ENCODE data around the gene PHF24.

Gene PHF24

GRCh38 chr9:34994260-34994899 is 36.3 kb downstream of the PHF24 start:
- WGBS, result 0% methylated on average over 1 of the region's 4 CpGs
- Histone ChIP-seq H3K9ac (ENCODE audit: low read length) (peak overlapping the region; percentile 78), H2AFZ (ENCODE audit: low read depth, low read length) (no peak overlapping the region), H2BK120ac (ENCODE audit: low read depth, low read length) (no peak overlapping the region), H3K4me3 (ENCODE audit: insufficient read depth in 1 of 2, low read depth in 1 of 2, low read length in 2 of 2) (peak overlapping the region in 1 of 2 experiments; percentile 34), H3K27me3 (ENCODE audit: control insufficient read depth in 1 of 2, insufficient read depth in 1 of 2, low read length in 2 of 2) (no peaks in the 10 kb centered on the region), H3K79me1 (replicated peaks; ENCODE audit: low read length, poor library complexity, severe bottlenecking) (peaks cover 18% of the 10 kb centered on the region), H3K23ac (ENCODE audit: low read length in 2 of 2) (no peak overlapping the region), H4K8ac (ENCODE audit: low read length) (no peak overlapping the region), H2BK15ac (ENCODE audit: low read depth, poor library complexity, severe bottlenecking) (no peak overlapping the region), H3K4me1 (ENCODE audit: control insufficient read depth, insufficient read depth, low read depth, low read length) (peaks cover 49% of the 10 kb centered on the region), H2AK5ac (ENCODE audit: low read length, severe bottlenecking) (no peak overlapping the region), H3K18ac (ENCODE audit: low read depth in 1 of 2, low read length in 2 of 2) (no peak overlapping the region), H3K4ac (ENCODE audit: low read depth in 1 of 2, low read length in 2 of 2) (no peak overlapping the region), H3K9me3 (ENCODE audit: control insufficient read depth, low read length) (no peaks in the 10 kb centered on the region), H3K36me3 (ENCODE audit: control insufficient read depth in 1 of 2, insufficient read depth in 2 of 2, low read depth in 1 of 2, low read length in 2 of 2) (peaks cover 31 to 32% of the 10 kb centered on the region in 2 experiments), H4K91ac (ENCODE audit: low read length) (no peak overlapping the region), H3K14ac (ENCODE audit: low read length in 2 of 2) (no peak overlapping the region), H2BK12ac (ENCODE audit: low read length in 2 of 2) (peak overlapping the region in 1 of 2 experiments; percentile 6), H2BK5ac (ENCODE audit: low read depth, low read length, poor library complexity, severe bottlenecking) (no peak overlapping the region), H3K27ac (ENCODE audit: low read length, poor library complexity, severe bottlenecking) (peak overlapping the region; percentile 39), H3K4me2 (ENCODE audit: low read length, poor library complexity, severe bottlenecking) (no peak overlapping the region)
- DNase-seq, result peak; percentile 65

- Histone ChIP-seq H3K9ac (ENCODE audit: low read length) (peak overlapping the region; percentile 78), H2BK15ac (ENCODE audit: low read depth, poor library complexity, severe bottlenecking) (no peak overlapping the region), H3K27ac (ENCODE audit: low read length, poor library complexity, severe bottlenecking) (no peak overlapping the region), H3K27me3 (ENCODE audit: control insufficient read depth in 1 of 2, insufficient read depth in 1 of 2, low read length in 2 of 2) (no peaks in the 10 kb centered on the region), H3K79me1 (replicated peaks; ENCODE audit: low read length, poor library complexity, severe bottlenecking) (peaks cover 16% of the 10 kb centered on the region), H3K4me2 (ENCODE audit: low read length, poor library complexity, severe bottlenecking) (no peak overlapping the region), H3K4me3 (ENCODE audit: insufficient read depth in 1 of 2, low read depth in 1 of 2, low read length in 2 of 2) (no peak overlapping the region), H3K4ac (ENCODE audit: low read depth in 1 of 2, low read length in 2 of 2) (no peak overlapping the region), H2BK5ac (ENCODE audit: low read depth, low read length, poor library complexity, severe bottlenecking) (no peak overlapping the region), H3K9me3 (ENCODE audit: control insufficient read depth, low read length) (no peaks in the 10 kb centered on the region), H3K18ac (ENCODE audit: low read depth in 1 of 2, low read length in 2 of 2) (peak overlapping the region in 1 of 2 experiments; percentile 18), H2AFZ (ENCODE audit: low read depth, low read length) (no peak overlapping the region), H3K36me3 (ENCODE audit: control insufficient read depth in 1 of 2, insufficient read depth in 2 of 2, low read depth in 1 of 2, low read length in 2 of 2) (peaks cover 31 to 35% of the 10 kb centered on the region in 2 experiments), H3K14ac (ENCODE audit: low read length in 2 of 2) (no peak overlapping the region), H3K4me1 (ENCODE audit: control insufficient read depth, insufficient read depth, low read depth, low read length) (peaks cover 49% of the 10 kb centered on the region), H2AK5ac (ENCODE audit: low read length, severe bottlenecking) (no peak overlapping the region), H4K8ac (ENCODE audit: low read length) (no peak overlapping the region), H3K23ac (ENCODE audit: low read length in 2 of 2) (no peak overlapping the region), H4K91ac (ENCODE audit: low read length) (no peak overlapping the region), H2BK120ac (ENCODE audit: low read depth, low read length) (no peak overlapping the region), H2BK12ac (ENCODE audit: low read length in 2 of 2) (no peak overlapping the region)
- 91% methylated on average over 7 of the region's 7 CpGs for WGBS
- peak; percentile 24 for DNase-seq
Observed at GRCh38 chr9:34994900-34995669, 37.0 kb downstream of the PHF24 start.

GRCh38 chr9:34995670-34996060 is 37.6 kb downstream of the PHF24 start:
- peaks cover 10% of the 10 kb centered on the region for H3K79me1 ChIP-seq (replicated peaks; ENCODE audit: low read length, poor library complexity, severe bottlenecking)
- DNase-seq, result peak; percentile 38
- H3K27ac ChIP-seq (ENCODE audit: low read length, poor library complexity, severe bottlenecking), result no peak overlapping the region

DNA sequence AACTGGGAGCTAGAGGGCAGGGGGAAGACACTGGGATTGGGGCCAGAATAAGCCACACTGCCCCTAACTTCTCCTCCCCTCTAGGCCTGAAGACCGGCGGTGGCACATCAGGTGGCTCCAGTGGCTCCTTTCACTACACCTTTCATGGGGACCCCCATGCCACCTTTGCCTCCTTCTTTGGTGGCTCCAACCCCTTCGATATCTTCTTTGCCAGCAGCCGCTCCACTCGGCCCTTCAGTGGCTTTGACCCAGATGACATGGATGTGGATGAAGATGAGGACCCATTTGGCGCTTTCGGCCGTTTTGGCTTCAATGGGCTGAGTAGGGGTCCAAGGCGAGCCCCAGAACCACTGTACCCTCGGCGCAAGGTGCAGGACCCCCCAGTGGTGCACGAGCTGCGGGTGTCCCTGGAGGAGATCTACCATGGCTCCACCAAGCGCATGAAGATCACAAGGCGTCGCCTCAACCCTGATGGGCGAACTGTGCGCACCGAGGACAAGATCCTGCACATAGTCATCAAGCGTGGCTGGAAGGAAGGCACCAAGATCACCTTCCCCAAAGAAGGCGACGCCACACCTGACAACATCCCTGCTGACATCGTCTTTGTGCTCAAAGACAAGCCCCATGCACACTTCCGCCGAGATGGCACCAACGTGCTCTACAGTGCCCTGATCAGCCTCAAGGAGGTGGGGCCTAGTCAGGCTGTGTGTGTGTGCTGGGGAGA is 38.3 kb downstream of the PHF24 start:
- H4K91ac ChIP-seq (ENCODE audit: low read length), result no peak overlapping the region
- 96% methylated on average over 19 of the region's 26 CpGs for WGBS
- no peak overlapping the region for H2BK12ac ChIP-seq (ENCODE audit: low read length in 2 of 2)
- H3K27me3 ChIP-seq (ENCODE audit: control insufficient read depth in 1 of 2, insufficient read depth in 1 of 2, low read length in 2 of 2), result no peaks in the 10 kb centered on the region
- peak overlapping the region; percentile 78 for H3K9ac ChIP-seq (ENCODE audit: low read length)
- H3K9me3 ChIP-seq (ENCODE audit: control insufficient read depth, low read length), result no peaks in the 10 kb centered on the region
- H3K18ac ChIP-seq (ENCODE audit: low read depth in 1 of 2, low read length in 2 of 2), result no peak overlapping the region
- H3K14ac ChIP-seq (ENCODE audit: low read length in 2 of 2), result no peak overlapping the region
- no peak overlapping the region for H3K23ac ChIP-seq (ENCODE audit: low read length in 2 of 2)
- H3K4me3 ChIP-seq (ENCODE audit: insufficient read depth in 1 of 2, low read depth in 1 of 2, low read length in 2 of 2), result no peak overlapping the region
- no peak overlapping the region for H2BK5ac ChIP-seq (ENCODE audit: low read depth, low read length, poor library complexity, severe bottlenecking)
- no peak overlapping the region for H4K8ac ChIP-seq (ENCODE audit: low read length)
- peaks cover 31 to 35% of the 10 kb centered on the region in 2 experiments for H3K36me3 ChIP-seq (ENCODE audit: control insufficient read depth in 1 of 2, insufficient read depth in 2 of 2, low read depth in 1 of 2, low read length in 2 of 2)
- no peak overlapping the region for H3K4me2 ChIP-seq (ENCODE audit: low read length, poor library complexity, severe bottlenecking)
- H3K4me1 ChIP-seq (ENCODE audit: control insufficient read depth, insufficient read depth, low read depth, low read length), result peaks cover 39% of the 10 kb centered on the region
- H2AFZ ChIP-seq (ENCODE audit: low read depth, low read length), result no peak overlapping the region
- no peak overlapping the region for H2BK120ac ChIP-seq (ENCODE audit: low read depth, low read length)
- H3K79me1 ChIP-seq (replicated peaks; ENCODE audit: low read length, poor library complexity, severe bottlenecking), result peaks cover 7% of the 10 kb centered on the region
- no peak overlapping the region for H3K4ac ChIP-seq (ENCODE audit: low read depth in 1 of 2, low read length in 2 of 2)
- H3K27ac ChIP-seq (ENCODE audit: low read length, poor library complexity, severe bottlenecking), result no peak overlapping the region
- no peak overlapping the region for H2BK15ac ChIP-seq (ENCODE audit: low read depth, poor library complexity, severe bottlenecking)
- no peak for DNase-seq
- no peak overlapping the region for H2AK5ac ChIP-seq (ENCODE audit: low read length, severe bottlenecking)

More at GRCh38 chr9:34995670-34996060, 37.6 kb downstream of the PHF24 start:
- Histone ChIP-seq H2BK5ac (ENCODE audit: low read depth, low read length, poor library complexity, severe bottlenecking) (no peak overlapping the region), H3K23ac (ENCODE audit: low read length in 2 of 2) (no peak overlapping the region), H3K27me3 (ENCODE audit: control insufficient read depth in 1 of 2, insufficient read depth in 1 of 2, low read length in 2 of 2) (no peaks in the 10 kb centered on the region), H3K4me3 (ENCODE audit: insufficient read depth in 1 of 2, low read depth in 1 of 2, low read length in 2 of 2) (no peak overlapping the region), H3K9ac (ENCODE audit: low read length) (peak overlapping the region; percentile 78), H3K9me3 (ENCODE audit: control insufficient read depth, low read length) (no peaks in the 10 kb centered on the region), H3K4me2 (ENCODE audit: low read length, poor library complexity, severe bottlenecking) (no peak overlapping the region), H3K4me1 (ENCODE audit: control insufficient read depth, insufficient read depth, low read depth, low read length) (peaks cover 43% of the 10 kb centered on the region), H2AK5ac (ENCODE audit: low read length, severe bottlenecking) (no peak overlapping the region), H4K8ac (ENCODE audit: low read length) (no peak overlapping the region), H2AFZ (ENCODE audit: low read depth, low read length) (no peak overlapping the region), H3K14ac (ENCODE audit: low read length in 2 of 2) (no peak overlapping the region), H4K91ac (ENCODE audit: low read length) (no peak overlapping the region), H2BK12ac (ENCODE audit: low read length in 2 of 2) (no peak overlapping the region), H3K36me3 (ENCODE audit: control insufficient read depth in 1 of 2, insufficient read depth in 2 of 2, low read depth in 1 of 2, low read length in 2 of 2) (peaks cover 31 to 35% of the 10 kb centered on the region in 2 experiments), H3K18ac (ENCODE audit: low read depth in 1 of 2, low read length in 2 of 2) (no peak overlapping the region), H2BK15ac (ENCODE audit: low read depth, poor library complexity, severe bottlenecking) (no peak overlapping the region), H3K4ac (ENCODE audit: low read depth in 1 of 2, low read length in 2 of 2) (no peak overlapping the region), H2BK120ac (ENCODE audit: low read depth, low read length) (no peak overlapping the region)
- WGBS, result 72% methylated on average over 3 of the region's 3 CpGs

Data from mesenchymal stem cell (in vitro differentiated cells and primary cell).